NCI-H2081 (cell line): Measurements from ENCODE around the gene CTNNA3.
A peak's percentile ranks its signal among the peaks of the same experiment; 100 is the strongest.

Experiments
- DNase-seq, 2 experiments: peaks; one replicate each; lab custom pipeline; 2025; lab: John Stamatoyannopoulos, UW

Gene CTNNA3

DNA sequence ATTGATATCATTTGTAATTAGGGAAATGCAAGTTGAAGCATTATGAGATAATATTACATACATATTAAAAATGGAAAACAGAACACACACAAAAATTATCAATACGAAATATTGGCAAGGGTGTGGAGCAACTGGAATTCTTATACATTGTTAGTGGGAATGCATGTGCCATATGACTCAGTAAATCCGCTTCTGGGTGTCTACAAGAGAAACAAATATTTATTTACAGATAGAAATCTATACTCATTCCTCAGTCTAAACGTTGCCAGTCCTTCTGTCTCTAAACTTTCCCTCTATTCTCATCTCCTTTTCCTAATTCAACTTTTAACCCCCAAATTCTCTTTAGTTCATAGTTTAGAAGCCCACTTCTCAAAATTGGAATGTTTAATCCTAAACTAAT, 940.5 kb downstream of the CTNNA3 start:
- DNase-seq = no peak

DNA sequence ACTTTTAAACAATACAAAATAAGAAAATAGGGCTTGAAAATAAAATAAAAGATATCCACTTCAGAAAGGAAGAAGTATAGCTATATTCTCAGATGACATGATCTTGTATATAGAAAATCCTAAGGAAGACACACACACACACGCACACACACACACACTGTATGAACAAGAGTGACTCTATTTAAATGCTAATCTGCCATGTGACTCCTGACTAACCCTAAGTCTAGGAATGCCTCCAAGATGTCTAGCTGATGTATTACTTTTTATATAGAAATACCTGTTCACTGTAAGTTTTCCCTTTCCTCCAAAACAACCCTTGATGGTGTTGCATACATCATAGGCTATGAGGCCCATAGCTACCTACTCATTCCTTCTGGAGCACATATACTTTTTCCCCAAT, 943.3 kb downstream of the CTNNA3 start:
- DNase-seq = no peak

DNA sequence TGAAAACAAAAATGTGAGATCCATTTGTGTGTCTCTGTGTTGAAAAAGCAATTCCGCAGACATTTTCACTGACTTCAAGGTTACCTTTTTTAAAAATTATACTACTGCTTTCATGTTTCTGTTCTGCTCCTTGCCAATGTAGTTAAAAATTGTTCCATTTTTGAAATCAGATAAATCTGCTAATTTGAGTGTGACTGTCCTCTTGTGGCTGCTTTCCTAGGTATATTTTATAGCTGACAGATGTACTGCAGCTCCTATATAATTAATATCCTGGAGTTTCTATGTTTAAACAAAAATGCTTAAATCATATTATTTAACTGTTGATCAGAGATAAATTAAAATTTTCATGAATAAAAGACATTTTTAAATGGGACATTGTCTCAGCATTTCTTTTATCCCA, 947.8 kb downstream of the CTNNA3 start:
- no peak for DNase-seq

DNA sequence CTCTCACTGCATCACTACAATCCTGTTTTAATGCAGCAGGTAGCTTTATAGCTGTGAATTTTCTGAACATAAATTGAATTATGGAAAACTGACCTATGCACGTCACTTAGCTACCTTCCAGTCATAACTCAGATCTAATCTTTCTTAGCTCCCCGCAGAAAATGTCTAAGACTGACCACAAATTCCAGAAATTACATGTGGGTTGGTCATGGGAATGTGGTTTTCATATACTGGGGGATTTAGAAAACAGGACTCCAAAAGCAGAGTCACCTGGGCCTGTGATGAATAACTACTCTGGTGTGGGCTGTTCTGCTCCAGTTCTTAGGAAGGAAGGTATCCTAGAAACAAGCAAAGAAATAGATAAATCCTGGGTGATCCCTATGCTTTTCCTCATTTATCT, 948.5 kb downstream of the CTNNA3 start:
- no peak for DNase-seq

DNA sequence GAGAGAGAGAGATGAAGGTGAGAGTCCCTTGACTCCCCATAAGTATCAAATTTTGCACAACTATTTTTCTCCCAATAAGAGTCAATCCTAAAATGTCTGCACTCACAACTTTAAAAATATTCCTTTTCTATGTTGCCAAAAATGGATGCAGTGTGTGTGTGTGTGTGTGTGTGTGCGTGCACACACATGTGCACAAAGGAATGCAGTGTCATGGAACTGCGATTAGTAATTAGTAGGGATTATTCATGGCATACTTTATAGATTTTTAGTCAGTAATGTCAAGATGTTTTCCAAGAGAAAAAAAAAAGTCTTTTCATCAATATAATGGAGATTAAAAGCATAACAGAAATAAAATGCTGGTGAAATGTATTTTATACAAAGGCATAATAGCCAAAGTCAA, 949.3 kb downstream of the CTNNA3 start:
- no peak for DNase-seq

DNA sequence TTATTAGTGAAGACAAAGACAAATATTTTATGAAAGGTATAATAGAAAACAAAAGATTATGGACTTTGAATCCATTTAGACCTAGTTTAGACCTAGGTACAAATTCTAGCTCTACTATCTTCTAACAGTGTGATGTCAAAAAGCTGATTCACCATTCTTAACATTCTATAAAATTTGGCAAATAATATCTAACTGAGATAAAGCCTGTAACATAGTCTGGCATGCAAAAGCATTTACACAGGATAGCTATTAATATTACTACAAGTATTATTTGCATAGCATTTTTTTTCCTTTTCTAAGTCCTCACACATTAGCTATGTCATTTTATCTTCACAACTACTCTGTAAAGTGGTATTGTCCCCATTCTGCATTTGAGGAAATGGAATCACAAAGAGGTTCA, 949.7 kb downstream of the CTNNA3 start:
- no peak for DNase-seq

DNA sequence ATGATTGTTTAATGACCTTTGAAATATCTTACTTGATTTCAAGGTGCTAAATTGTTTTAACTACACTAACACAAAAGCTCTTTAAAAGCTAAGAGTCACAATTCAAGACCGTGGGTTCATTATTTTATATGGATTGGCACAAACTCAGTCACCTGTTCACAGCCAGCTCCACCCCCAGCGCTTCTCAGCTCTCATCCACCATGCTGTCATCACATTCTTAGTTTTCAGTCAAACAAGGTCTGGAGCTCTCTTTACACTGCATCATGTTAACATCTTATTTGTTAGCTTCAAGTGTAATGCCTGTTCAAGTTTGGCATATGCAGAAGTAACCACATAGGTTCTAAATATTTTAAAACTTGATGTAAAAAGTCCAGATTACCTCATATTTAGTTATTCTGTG, 951.1 kb downstream of the CTNNA3 start:
- DNase-seq = no peak

DNA sequence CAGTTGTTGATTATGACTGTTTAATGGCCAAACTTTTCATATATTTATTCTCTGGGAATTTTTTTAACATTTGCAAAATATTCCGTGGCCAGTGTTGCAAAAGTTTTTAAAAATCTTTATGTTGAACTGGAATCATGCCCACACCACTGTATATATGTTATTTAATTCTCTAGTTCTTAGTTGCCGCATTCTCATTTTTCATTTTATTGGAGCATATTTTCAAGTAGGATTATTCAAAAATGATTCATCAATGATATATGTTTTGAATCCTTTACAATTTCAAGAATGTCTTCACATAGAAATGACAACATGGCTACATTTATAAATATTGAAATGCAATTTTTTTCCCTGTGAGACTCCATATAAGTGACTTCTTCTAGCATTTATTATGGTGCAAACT, 958.8 kb downstream of the CTNNA3 start:
- no peak for DNase-seq

DNA sequence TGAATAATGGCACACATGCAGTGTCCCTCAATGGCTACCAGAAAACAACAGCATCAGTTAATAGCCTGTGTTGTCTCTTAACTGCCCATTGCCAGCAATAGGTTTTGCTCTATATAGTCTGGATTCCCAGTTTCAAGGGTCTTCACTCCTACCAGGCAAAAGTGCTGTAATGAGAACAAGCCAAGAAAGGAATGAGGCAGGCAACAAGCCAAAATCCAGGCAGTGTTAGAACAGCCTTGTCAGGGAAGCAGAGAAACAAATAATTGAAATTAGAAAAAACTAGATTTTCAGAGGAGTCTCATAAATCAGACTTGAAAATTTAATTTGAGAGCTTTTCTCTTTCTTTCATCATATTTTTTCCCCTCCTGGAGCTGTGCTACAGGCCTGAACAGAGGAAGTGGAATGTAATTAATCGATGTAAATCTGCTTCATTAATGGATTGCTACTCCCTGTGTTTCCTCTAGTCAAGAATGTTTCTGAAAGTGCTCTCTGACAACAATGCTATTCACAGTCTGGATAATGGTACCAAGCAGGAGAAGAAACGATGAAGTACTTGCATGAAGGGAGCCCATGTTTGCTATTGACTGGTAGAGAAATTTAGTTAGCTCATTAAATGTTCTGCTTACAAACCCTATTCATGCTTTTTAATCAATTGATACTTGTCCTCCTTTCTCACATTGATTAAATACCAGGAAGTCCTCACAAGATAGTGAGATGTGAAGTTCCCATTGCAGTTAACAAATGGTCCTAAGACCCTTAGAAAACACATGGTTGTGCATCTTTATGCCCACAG, 972.2 kb downstream of the CTNNA3 start:
- no peak for DNase-seq

DNA sequence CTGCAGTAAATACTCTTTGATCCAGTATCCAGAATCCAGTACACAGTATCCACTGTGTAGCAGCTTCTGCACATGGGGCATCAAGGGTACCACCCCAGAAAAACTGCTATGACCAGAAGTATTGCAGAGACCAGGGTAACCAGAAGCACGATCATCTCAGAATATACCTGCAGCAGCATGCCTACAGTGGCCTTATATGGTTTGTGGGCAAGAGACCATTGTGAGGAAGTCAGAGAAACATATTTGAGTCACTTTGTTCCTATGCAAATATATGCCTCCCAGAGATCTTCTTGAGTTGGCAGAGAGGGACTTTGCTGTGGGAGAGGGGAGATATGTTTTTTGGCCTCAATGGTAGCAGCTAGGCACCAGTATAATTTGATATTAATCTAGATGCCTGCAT, 976.5 kb downstream of the CTNNA3 start:
- no peak for DNase-seq

DNA sequence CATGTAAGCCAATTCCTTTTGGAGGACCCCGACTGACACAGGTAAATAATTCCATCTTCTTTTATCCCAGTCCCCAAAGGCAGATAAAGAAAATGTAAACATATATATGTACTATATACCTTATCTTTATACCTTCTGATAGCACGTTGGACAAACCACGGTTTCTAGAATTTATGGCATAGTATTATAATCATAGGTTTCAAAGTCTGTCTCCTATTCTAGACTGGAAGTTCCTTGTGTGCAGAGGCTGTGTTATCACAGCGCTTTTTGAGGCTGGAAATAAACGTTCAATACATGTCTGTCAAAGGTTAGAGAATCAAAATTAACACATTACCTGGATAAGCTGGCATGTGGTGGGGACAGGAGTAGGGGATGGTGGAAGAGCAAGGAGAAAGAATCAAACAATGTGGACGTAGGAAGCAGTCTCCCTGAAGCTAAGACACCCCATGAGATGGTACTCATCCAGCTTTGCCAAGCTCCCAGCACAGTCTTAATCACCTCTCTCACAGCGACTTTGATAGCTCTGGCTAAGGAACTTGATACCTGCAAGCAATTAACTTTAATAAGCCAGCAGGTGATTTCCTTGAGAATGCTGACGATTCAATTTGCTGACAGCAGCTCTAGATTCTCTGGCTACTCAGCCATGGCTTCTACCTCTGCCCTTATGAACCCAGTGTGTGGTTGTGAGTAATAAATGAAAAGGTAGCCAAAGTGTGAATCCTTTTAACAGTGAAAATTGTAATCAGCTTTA, 978.6 kb downstream of the CTNNA3 start:
- DNase-seq = peak; percentile 0 to 13

DNA sequence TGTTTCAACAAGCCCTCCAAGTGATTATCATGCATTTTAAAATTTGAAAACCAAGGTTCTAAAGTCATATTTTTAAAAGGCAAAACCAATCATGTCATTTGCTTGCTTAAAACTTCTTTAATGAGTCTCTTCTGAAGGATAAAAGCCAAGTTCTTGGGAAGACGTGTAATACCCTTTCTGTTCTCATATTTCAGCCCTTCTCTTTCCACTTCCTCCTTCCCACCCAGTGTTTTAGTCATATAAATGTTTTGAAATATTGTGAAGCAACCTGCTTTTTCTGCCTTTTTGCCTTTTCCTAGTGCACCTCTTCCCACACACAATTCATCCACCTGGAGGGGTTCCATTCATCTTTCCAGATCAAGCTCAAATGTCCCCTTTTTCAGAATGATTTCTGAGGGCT, 981.3 kb downstream of the CTNNA3 start:
- DNase-seq = no peak

DNA sequence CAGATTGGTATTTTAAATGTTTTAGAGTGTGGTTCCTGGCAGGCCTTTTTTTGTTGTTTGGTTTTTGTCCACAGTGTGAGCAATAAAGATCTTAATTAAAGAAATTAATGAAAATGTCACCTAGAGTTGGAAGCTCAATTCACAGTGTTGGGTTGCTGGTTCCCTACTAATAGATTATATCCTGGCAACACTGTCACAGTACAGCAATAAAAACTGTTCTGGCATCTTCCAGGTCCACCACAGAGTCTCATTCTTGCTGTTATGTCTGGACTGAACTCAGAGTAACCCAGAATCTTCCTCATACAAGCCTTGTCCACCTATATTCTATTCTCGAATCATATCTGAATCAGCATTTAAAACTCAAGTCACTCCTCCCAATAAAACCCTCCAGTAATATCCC, 982.6 kb downstream of the CTNNA3 start:
- DNase-seq = no peak

DNA sequence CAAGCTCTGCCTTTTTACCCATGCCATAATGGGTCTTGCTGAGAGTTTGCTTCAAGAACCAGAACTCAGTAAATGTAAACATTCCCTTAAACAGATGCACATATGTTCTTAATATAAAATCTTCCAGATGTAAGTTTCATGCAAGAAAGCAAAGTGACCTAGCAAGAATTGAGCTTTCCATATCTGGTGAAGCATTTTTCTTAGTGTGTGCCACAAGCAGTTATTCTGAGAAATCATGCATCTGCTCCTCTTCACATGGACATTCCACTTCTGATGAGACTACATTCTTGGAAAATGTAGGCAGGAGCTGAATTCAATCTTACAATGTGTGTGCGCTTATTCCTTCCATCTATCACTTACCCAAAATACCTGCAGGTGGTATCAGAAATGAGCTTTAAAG, 997.9 kb downstream of the CTNNA3 start:
- DNase-seq = no peak

DNA sequence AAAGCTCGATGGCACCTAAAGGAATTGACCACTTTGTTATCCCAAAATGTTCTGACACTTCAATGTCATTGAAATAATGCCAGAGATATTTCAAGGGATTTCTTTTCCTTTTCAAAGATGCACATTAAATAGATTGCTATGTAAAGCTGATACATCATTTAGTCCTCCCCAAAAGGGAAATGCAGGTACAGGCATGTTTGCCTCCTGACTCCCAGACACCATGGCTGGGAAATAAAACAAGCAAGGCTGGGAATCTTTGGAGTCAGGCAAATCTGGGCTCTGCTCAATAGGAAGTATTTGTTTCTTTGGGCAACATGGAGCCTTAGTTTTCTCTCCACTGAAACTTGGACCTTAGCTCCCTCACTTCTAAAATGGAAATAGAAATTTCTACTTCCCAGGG, 1000.9 kb downstream of the CTNNA3 start:
- no peak for DNase-seq

DNA sequence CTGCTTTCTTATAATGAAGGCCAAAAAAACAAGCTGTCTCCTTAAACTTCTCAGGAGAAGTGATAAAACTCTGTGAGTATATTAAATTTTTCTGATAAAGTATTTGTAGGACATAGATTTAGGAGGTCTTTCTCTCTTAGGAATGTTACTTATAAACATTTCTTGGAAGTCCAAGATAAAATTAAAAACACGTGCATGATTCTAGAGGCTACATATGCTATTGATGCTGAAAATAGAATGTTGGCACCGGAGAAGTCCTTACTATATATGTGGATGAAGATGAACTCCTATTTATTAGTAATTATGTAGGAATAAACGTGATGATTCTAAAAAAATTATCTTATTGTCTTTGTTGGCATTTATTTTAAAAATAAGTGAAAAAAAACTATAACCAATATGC, 1011.4 kb downstream of the CTNNA3 start:
- DNase-seq = no peak

DNA sequence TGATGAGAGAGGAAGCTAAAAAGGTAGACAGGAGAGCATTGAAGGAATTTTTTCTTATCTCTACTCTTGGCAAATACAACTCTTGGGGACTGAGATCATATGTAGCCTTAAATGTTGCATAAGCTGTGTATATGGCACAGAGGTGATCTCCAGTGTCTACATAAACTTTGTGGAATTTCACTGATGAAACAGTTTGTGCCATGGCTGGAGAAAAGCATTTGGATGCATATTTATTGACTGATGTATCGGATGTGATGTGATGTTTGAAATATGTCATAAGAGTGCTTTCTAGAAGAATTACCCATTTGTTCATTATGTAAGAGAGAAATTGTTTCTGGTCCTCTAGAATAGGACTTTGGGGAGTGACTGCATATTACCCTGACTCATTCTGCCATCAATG, 1015.1 kb downstream of the CTNNA3 start:
- DNase-seq = no peak

DNA sequence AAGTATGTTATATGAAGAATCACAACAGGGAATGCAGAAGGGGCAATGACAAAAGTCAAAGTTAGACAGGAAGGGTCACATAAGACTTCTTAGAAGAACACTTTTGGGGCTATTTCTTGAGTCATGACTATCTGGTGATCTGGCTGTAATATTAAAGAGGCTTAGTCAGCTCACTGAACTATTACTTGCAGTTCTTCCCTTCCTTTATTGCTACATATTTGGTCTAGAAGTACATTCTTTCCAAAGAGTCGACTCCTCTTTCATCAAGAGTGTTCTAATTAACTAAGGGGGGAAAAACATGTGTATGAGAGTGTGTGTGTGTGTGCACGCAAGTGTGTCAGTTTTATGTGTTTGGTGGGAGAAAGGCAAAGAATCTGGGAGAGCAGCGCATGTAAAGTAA, 1017.5 kb downstream of the CTNNA3 start:
- DNase-seq = no peak

DNA sequence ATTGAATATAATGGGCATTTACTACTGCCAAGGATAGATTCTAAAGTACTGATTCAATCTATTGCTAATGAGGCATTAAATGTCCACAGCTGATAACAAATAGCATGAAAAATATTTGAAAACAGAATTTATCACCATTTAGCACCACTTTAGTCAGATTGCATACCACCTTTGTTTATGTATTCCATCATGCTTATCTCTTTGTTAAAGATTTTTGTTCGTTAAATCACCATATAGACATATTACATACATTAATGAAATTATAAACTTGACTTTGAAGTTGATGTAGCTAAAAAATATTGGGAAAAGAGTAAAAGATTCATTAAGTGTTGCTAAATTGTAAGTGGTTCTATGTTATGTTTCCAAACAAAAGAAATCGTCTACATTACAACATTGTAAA, 1022.9 kb downstream of the CTNNA3 start:
- DNase-seq = no peak

DNA sequence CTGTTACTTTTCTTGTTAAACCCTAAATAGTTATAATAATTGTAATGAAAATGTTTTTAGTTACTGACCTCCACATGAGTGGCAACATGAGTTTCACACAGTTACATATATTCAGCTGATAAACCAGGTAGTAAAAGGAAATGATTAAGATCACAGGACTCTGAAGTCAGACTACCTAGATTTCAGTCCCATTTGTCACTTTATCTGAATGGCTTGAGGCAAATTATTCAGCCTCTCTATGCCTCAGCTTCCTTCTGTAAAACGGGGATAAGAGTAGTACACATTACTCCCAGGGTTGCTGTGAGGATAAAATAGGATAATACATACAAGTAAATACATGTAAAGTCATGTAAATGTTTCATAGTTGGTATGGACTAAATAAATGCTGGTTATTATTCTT, 1024.4 kb downstream of the CTNNA3 start:
- DNase-seq = no peak

DNA sequence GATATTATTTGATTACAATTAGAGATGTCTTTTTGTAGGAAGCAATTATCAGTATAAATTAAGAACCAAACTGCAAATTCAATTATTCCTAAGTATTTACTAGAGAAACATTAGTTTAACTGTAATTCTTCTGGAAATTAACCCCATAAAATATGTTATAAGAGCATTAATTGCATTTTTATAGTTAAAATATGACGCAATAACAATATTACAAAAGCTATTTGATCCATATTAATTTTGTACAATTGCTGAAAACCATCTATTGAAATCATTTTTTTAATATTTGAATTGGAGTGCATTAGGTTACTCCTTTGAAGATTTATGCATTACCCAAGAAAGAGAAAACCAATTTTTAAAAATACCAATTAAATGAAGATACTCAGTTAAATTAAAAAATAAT, 1024.9 kb downstream of the CTNNA3 start:
- DNase-seq = no peak

DNA sequence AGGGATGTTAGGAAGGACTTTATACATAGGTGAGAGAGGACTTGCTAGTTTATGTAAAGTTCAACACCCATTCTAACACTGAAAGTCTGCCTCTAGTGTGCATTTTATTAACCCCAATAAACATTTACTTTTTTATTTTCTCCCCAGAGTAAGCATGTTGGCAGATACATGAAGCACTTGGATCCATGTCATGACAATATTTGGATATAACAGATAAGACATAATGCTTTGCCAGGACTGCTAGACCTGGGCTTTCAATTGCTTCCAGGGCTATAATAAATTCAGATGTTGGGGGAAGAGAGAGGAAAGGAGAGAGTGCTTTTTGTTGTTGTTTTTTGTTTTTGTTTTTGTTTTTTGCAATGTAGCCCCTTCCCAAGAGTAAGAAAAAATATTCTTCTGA, 1039.5 kb downstream of the CTNNA3 start:
- no peak for DNase-seq

DNA sequence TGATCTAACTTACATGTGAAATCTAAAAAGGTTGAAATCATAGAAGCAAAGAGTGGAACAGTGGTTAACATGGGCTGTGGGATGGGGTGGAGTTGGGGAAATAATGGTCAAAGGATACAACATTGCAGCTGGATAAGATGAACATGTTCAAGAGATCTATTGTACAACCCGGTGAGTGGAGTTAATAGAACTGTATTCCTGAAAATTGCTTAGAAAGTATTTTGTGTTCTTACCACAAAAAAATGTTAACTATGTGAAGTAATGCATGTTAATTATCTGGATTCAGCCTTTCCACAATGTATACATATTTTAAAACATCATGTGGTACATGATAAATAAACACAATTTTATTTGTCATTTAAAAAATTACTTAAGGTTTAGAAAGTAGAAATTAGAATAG, 1041.1 kb downstream of the CTNNA3 start:
- DNase-seq = no peak
